ENCODE measurements around the gene FAM184A.

Gene FAM184A

GRCh38 chr6:119084784-119085183 lies 6.3 kb upstream of the FAM184A start:
- DNase-seq (ENCODE audit: extremely low spot score), result no peak
- no peak for TF ChIP-seq NFRKB (IDR thresholded peaks at IDR 0.05)
- TF ChIP-seq HDGF (IDR thresholded peaks at IDR 0.05; ENCODE audit: borderline replicate concordance), result no peak
- TF ChIP-seq BHLHE40 (IDR thresholded peaks at IDR 0.05; ENCODE audit: borderline replicate concordance), result no peak
- TF ChIP-seq CTBP1 (IDR thresholded peaks at IDR 0.05; ENCODE audit: borderline replicate concordance), result no peak
- TF ChIP-seq LEF1 (IDR thresholded peaks at IDR 0.05; ENCODE audit: borderline replicate concordance), result no peak
- no peak for TF ChIP-seq FOXM1 (IDR thresholded peaks at IDR 0.05; ENCODE audit: borderline replicate concordance)
- TF ChIP-seq ARNT (IDR thresholded peaks at IDR 0.05), result no peak
- TF ChIP-seq ELF4 (IDR thresholded peaks at IDR 0.05), result no peak
- TF ChIP-seq SP1 (IDR thresholded peaks at IDR 0.05), result no peak
- TF ChIP-seq FOXA1 (IDR thresholded peaks at IDR 0.05), result no peak
- no peak for TF ChIP-seq FOXK2 (IDR thresholded peaks at IDR 0.05)
- TF ChIP-seq ZNF384 (IDR thresholded peaks at IDR 0.05), result no peak
- TF ChIP-seq L3MBTL2 (conservative IDR thresholded peaks at IDR 0.05), result no peak
- TF ChIP-seq SUZ12 (IDR thresholded peaks at IDR 0.05), result no peak
- no peak for TF ChIP-seq PKNOX1 (IDR thresholded peaks at IDR 0.05)
- no peak for TF ChIP-seq TARDBP (IDR thresholded peaks at IDR 0.05)
- POLR2A ChIA-PET, result no interaction called here
- CTCF ChIA-PET, result no interaction called here

DNA sequence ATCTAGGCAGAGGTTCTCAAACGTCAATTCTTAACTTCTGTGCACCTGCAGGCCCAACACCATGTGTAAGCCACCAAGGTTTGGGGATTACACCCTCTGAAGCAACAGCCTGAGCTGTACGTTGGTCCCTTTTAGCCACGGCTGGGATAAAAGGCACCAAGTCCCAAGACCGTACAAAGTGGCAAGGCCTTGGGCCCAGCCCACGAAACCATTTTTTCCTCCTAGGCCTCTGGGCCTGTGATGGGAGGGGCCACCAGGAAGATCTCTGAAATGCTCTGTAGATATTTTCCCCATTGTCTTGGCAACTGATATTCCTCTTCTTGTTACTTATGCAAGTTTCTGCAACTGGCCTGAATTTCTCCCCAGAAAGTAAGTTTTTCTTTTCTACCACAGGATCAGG lies 4.5 kb upstream of the FAM184A start:
- DNase-seq (ENCODE audit: extremely low spot score), result no peak
- ChIA-PET CTCF (no interaction called here), POLR2A (no interaction called here)
- TF ChIP-seq NFRKB (IDR thresholded peaks at IDR 0.05) (no peak), TARDBP (IDR thresholded peaks at IDR 0.05) (no peak), ELF4 (IDR thresholded peaks at IDR 0.05) (no peak), SUZ12 (IDR thresholded peaks at IDR 0.05) (no peak), LEF1 (IDR thresholded peaks at IDR 0.05; ENCODE audit: borderline replicate concordance) (no peak), FOXA1 (IDR thresholded peaks at IDR 0.05) (no peak), ZNF384 (IDR thresholded peaks at IDR 0.05) (no peak), L3MBTL2 (conservative IDR thresholded peaks at IDR 0.05) (no peak), BHLHE40 (IDR thresholded peaks at IDR 0.05; ENCODE audit: borderline replicate concordance) (no peak), HDGF (IDR thresholded peaks at IDR 0.05; ENCODE audit: borderline replicate concordance) (no peak), SP1 (IDR thresholded peaks at IDR 0.05) (no peak), CTBP1 (IDR thresholded peaks at IDR 0.05; ENCODE audit: borderline replicate concordance) (no peak), FOXK2 (IDR thresholded peaks at IDR 0.05) (no peak), FOXM1 (IDR thresholded peaks at IDR 0.05; ENCODE audit: borderline replicate concordance) (no peak), ARNT (IDR thresholded peaks at IDR 0.05) (no peak), PKNOX1 (IDR thresholded peaks at IDR 0.05) (no peak)

DNA sequence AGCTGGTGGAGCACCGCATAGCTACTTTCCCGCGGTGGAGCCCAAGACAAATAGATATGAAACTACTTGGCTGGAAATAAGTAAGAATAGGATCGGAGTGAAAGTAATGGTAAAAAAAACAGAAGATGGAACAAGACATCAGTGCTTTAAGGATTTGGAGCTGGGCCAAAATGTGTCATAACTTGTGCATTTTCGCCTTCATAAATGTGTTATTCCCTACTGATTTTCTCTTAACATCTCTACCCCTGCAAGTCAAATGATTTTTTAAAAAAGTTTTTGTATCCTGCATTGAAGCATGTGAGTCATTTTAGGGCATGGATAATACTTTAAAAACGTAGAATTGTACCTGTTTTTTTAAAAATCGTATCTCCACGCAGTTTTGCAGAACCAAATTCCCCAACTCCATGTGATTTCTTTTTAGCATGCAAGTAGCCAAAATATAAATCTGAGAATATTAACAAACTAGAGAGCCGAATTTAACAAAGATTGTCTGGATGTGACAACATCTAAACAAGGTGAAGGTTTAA lies 882 bp upstream of the FAM184A start:
- CTCF ChIA-PET, result no interaction called here
- POLR2A ChIA-PET, result interaction anchor here (0.6 to 2.3 kb wide), 4 partner anchors 11 to 1290 kb away, joined by 3 to 9 read pairs (median 6); no protein-coding TSS in a partner anchor
- DNase-seq (ENCODE audit: extremely low spot score), result no peak
- TF ChIP-seq FOXA1 (IDR thresholded peaks at IDR 0.05), result no peak
- no peak for TF ChIP-seq ELF4 (IDR thresholded peaks at IDR 0.05)
- no peak for TF ChIP-seq LEF1 (IDR thresholded peaks at IDR 0.05; ENCODE audit: borderline replicate concordance)
- no peak for TF ChIP-seq SP1 (IDR thresholded peaks at IDR 0.05)
- no peak for TF ChIP-seq FOXK2 (IDR thresholded peaks at IDR 0.05)
- no peak for TF ChIP-seq PKNOX1 (IDR thresholded peaks at IDR 0.05)
- TF ChIP-seq L3MBTL2 (conservative IDR thresholded peaks at IDR 0.05), result no peak
- no peak for TF ChIP-seq HDGF (IDR thresholded peaks at IDR 0.05; ENCODE audit: borderline replicate concordance)
- TF ChIP-seq ARNT (IDR thresholded peaks at IDR 0.05), result no peak
- TF ChIP-seq ZNF384 (IDR thresholded peaks at IDR 0.05), result no peak
- TF ChIP-seq CTBP1 (IDR thresholded peaks at IDR 0.05; ENCODE audit: borderline replicate concordance), result no peak
- TF ChIP-seq TARDBP (IDR thresholded peaks at IDR 0.05), result no peak
- TF ChIP-seq NFRKB (IDR thresholded peaks at IDR 0.05), result no peak
- TF ChIP-seq FOXM1 (IDR thresholded peaks at IDR 0.05; ENCODE audit: borderline replicate concordance), result no peak

DNA sequence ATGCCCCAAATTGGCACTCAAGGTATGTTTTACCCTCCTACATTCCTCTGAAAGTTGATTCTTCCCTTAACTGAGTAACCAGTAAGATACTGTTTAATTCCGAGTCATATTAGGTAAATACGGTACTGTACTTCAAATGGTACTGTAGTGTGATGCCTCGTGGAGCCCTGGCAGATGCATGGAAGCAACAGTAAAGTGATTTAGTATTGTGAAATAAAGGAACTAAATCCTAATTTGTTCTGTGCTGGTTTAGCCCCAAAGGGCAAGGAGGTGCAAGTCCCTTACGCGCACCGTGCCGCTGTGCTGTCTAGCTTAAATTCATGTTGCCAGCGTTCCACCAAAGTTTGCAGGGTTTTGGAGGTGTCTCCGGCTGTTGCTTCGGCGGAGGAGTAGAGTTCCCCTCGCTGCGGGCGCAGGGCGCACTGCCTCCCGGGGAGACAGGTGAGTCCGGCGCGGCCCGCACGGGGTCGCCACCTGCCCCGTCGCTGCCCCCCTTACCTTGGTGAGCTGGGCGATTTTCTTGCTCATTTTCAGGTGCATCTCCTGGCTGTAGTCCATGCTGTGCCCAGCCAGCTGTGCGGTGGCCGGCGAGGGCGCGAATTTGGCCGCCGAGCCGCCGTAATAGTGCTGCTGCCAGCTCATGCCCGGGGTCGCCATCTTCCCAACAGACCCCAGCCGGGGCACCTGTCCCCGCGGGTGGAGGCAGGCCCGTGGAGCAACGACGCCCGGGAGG lies 655 bp downstream of the FAM184A start:
- peak; percentile 44 for DNase-seq (ENCODE audit: extremely low spot score)
- POLR2A ChIA-PET, result interaction anchor here (0.9 to 2.3 kb wide), 10 partner anchors 10 to 183 kb away, joined by 3 to 9 read pairs (median 4); partner anchors contain the start of gene ASF1A
- CTCF ChIA-PET, result interaction anchor here (0.7 to 1.3 kb wide), 5 partner anchors 14 to 110 kb away, joined by 3 to 5 read pairs (median 3); no protein-coding TSS in a partner anchor
- no peak for TF ChIP-seq SUZ12 (IDR thresholded peaks at IDR 0.05)
- TF ChIP-seq L3MBTL2 (conservative IDR thresholded peaks at IDR 0.05), result peak; percentile 90

DNA sequence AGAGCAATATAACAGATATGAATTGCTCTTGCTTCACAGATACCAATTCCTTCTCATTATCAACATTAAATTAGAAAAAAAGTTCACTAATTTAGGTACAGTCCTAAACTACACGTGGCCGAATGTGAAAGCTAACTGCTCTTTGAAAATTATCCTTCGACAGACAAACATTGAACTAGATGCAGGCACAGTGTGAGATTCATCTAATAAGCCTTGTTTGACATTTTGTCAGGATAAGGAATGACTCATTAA lies 1.1 kb downstream of the FAM184A start:
- DNase-seq (ENCODE audit: extremely low spot score), result no peak
- CTCF ChIA-PET, result interaction anchor here (1.0 kb wide), 2 partner anchors 13 to 109 kb away, joined by 3 read pairs; no protein-coding TSS in a partner anchor
- TF ChIP-seq L3MBTL2 (conservative IDR thresholded peaks at IDR 0.05), result no peak
- TF ChIP-seq LEF1 (IDR thresholded peaks at IDR 0.05; ENCODE audit: borderline replicate concordance), result no peak
- no peak for TF ChIP-seq CTBP1 (IDR thresholded peaks at IDR 0.05; ENCODE audit: borderline replicate concordance)
- no peak for TF ChIP-seq SP1 (IDR thresholded peaks at IDR 0.05)
- TF ChIP-seq HDGF (IDR thresholded peaks at IDR 0.05; ENCODE audit: borderline replicate concordance), result no peak
- TF ChIP-seq ARNT (IDR thresholded peaks at IDR 0.05), result no peak
- no peak for TF ChIP-seq FOXM1 (IDR thresholded peaks at IDR 0.05; ENCODE audit: borderline replicate concordance)
- TF ChIP-seq NFRKB (IDR thresholded peaks at IDR 0.05), result no peak
- TF ChIP-seq ZNF384 (IDR thresholded peaks at IDR 0.05), result no peak
- TF ChIP-seq SUZ12 (IDR thresholded peaks at IDR 0.05), result no peak
- TF ChIP-seq BHLHE40 (IDR thresholded peaks at IDR 0.05; ENCODE audit: borderline replicate concordance), result no peak
- TF ChIP-seq ELF4 (IDR thresholded peaks at IDR 0.05), result no peak
- no peak for TF ChIP-seq TARDBP (IDR thresholded peaks at IDR 0.05)
- no peak for TF ChIP-seq FOXA1 (IDR thresholded peaks at IDR 0.05)
- TF ChIP-seq PKNOX1 (IDR thresholded peaks at IDR 0.05), result no peak
- no peak for TF ChIP-seq FOXK2 (IDR thresholded peaks at IDR 0.05)
- POLR2A ChIA-PET, result interaction anchor here (0.9 to 2.3 kb wide), 5 partner anchors 10 to 181 kb away, joined by 3 to 9 read pairs (median 5); no protein-coding TSS in a partner anchor

Data from HEK293T (cell line).